Putamen (tissue), 1 donor: ENCODE data around the gene CEP57.
"Not testable (repeated sequence)": the region's sequence is repeated elsewhere in the genome, so short reads cannot be mapped to it uniquely, and the experiment has no call there.

ENCODE experiments used
- DNase-seq: peaks from one replicate; pipeline ENCODE4 v3.0.0-alpha.2; 2016; ENCODE audit warnings: low spot score

CEP57 gene

DNA sequence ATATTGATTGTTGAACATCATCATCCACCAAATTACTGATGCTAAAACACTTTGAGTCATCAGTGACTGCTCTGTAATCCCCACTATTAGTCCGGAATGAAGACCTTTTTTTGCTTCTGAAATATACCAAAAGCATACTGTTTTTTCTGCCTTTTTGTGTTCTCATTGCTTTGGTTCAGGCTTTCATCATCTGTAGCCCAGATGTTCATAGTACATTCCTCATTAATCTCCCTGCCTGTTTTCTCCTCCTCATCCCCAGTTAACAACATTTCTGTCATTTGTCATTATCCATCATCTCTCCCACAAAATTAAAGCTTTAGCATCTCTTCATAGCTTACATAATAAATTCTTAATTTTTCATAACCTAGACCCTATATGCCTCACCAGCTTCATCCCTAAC is 9.2 kb downstream of the CEP57 start:
- DNase-seq: no peak

DNA sequence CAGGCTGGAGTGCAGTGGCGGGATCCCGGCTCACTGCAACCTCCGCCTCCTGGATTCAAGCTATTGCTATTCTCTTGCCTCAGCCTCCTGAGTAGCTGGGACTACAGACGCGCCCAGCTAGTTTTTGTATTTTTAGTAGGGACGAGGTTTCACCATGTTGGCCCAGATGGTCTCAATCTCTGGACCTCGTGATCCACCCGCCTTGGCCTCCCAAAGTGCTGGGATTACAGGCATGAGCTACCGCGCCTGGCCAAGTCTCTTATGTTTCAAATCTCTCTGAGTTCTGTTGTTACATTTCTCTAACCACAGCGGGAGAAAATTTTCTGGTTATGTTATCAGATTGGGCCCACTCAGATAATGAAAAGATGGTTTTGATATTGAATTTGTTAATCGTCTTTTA is 10.1 kb downstream of the CEP57 start:
- DNase-seq: no peak

DNA sequence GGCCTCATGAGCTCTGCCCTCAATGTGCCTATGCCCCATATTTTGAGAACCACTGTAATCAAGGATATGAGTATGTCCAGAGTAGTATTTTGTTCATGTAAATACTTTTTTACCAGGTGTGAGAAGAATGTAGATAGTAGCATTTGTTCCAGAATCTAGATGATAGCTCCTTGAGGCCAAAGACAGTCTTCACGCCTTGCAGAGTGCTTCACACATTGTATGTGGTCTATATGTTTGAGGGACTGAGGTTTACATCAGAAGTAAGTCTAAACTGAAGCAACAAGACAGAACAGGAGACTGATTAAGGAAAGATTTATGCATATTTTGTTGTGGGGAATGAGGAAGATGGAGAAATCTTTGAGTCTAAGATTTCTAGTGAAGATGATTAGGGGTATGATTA is 12.5 kb downstream of the CEP57 start:
- no peak for DNase-seq

DNA sequence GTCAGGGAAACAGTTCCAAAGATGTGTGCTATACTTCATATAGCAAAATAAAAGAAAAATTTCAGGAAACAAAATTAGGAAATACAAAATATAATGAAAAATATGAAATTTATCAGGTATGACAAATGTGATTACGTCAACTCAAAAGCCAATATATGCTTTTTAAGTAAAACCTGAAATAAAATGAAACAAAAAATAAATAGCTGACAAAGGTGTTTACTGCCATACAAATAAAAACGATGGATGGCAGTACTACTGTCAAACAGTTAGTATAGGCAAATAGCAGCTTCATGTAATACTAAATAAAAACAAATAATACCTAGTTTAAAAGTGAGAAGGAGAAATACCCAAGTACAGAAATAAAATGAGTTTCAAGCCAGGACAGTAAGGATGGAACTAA is 13.7 kb downstream of the CEP57 start:
- no peak for DNase-seq

DNA sequence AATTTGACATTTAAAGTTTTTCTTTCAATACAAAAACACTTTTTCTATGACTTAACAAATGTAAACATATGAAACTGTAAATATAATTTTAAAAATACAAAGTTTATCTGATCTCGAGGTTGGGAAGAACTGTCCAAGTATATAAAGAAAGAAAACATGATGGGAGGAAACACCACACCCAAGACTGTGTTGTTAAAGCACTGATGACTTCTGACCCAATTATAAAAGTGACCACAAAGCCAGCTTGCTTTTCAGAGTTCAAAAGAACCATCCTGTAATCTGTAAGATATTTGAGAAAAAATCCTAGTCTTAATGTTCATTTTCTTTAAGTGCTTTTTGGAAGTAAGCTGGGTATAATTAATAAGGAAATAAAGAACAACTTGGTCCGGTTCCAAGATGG is 15.6 kb downstream of the CEP57 start:
- no peak for DNase-seq

DNA sequence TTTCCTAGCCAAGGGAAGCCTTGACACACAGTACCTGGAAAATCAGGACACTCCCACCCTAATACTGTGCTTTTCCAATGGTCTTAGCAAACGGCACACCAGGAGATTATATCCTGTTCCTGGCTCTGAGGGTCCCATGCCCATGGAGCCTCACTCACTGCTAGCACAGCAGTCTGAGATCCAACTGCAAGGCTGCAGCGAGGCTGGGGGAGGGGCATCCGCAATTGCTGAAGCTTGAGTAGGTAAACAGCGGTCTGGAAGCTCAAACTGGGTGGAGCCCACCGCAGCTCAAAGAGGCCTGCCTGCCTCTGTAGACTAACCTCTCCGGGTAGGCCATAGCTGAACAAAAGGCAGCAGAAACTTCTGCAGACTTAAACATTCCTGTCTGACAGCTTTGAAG is 16.2 kb downstream of the CEP57 start:
- not testable (repeated sequence) for DNase-seq

DNA sequence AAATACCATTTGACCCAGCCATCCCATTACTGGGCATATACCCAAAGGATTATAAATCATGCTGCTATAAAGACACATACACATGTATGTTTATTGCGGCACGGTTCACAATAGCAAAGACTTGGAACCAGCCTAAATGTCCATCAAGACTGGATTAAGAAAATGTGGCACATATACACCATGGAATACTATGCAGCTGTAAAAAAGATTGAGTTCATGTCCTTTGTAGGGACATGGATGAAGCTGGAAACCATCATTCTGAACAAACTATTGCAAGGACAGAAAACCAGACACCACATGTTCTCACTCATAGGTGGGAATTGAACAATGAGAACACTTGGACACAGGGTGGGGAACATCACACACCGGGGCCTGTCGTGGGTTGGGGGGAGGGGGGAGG is 20.8 kb downstream of the CEP57 start:
- not testable (repeated sequence) for DNase-seq

DNA sequence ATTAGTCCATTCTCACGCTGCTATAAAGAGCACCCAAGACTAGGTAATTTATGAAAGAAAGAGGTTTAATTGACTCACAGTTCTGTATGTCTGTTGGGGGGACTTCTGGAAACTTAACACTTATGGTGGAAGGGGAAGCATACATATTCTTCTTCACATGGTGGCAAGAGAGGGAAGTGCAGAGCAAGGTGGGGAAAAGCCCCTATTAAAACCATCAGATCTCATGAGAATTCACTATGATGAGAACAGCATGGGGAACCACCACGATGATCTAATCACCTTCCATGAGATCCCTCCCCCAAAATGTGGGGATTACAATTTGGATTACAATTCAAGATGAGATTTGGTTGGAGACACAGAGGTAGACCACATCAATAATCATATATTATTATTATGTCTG is 25.7 kb downstream of the CEP57 start:
- no peak for DNase-seq

DNA sequence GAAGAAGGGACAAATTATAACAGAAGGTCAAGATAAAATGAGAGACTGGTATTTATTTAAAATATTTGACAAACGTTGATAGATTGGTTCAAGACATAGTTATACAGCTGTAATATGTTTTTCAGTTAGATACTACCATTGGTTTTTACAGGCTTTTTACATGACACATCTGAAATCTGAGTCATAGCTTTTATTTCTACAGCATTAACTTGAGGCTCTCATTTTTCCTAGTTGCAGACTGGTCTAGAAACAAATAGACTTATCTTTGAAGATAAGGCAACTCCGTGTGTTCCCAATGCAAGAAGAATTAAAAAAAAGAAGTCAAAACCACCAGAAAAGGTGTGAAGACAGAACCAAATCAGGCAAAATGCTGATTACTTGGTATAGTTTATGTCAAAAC is 31.3 kb downstream of the CEP57 start:
- DNase-seq: no peak

DNA sequence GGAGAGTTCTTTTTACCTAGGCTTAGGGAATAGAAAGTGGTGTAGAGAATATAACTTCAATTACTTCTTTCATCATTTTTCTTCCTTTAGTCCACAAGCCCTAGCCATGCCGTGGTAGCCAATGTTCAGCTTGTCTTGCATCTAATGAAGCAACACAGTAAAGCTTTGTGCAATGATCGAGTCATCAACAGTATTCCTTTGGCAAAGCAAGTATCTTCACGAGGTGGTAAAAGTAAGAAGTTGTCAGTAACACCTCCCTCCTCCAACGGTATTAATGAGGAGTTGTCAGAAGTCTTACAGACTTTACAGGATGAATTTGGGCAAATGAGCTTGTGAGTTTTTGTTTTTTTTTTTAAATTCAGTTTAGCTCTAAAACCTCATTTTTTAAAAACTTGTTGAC is 37.4 kb downstream of the CEP57 start:
- DNase-seq: no peak

DNA sequence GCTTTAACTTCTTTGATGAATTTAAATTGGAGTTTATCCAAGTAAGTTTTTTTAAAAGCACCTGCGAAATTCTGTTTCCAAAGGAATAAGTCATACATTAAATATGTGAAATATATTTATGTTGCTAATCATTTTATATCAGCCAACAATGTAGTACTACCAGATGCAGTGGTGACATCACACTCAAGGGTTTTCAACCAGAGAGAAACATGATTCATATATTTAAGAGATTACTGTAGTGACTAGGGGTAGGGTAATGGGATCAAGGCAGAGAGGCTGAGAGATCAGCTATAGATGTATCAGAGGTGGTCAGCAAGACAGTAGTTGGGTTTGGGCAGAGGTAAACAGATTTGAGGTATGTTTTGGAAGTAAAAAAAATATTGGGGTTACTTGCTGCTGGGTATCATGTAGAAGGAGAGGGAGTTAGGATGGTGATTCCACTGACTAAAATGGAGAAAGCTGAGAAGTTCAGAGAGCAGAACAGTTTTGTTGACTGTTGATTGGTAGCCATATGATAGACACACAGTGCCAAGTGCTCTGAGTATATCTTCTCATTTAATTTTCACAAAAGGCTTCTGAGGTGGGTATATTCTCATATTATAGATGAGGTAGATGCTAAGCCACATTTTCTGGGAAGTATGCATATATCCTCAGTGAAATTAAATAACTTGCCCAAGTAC is 39.4 kb downstream of the CEP57 start:
- DNase-seq: no peak

DNA sequence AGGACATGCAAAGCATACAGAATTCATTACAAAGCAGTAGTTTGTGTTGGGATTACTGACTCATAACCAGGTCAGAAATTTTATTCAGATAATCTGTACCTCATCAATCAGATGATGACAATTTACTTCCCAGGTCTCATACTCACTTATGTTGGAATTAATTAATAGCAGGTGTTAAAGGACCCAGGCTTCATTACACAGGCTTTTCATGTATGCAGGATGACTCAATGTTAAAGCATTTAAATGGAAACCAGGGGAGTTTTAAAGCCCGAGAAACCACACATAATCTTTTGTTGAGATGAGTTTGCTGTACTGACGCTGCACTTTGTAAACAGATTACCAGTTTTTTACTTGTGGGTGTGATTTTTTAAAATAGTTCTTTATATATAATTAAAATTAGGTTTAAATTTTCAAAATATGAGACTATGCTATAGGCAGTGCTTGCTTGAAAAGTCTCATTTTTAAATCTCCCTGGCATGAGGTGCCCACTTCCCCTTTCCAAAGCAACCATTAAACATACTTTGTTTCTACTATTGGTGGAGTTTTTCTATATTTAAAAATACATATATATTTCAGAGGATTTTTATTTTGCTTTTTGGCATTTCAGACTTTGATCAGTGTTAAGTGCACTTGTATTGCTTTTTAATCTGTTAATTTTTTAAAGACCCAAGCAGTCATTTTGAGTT is 41.0 kb downstream of the CEP57 start:
- DNase-seq: no peak

DNA sequence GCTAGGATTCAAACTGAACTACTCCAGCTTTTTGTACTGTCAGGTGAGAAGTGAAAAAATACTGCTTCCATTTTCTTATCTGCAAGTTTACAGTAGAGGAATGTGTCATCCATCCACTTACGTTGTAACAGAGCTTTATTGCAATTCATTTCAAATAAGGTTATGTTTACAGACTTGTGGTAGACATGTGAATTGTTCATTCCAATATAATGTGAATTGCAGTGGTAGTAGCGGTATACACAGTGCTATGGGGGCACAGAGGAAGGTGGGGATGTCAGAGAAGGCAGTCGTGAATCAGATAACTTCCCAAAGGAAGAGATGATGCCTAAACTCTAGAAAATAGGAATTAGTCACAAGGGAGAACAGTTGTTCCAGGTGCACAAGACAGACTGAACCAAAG is 42.5 kb downstream of the CEP57 start:
- DNase-seq: no peak

DNA sequence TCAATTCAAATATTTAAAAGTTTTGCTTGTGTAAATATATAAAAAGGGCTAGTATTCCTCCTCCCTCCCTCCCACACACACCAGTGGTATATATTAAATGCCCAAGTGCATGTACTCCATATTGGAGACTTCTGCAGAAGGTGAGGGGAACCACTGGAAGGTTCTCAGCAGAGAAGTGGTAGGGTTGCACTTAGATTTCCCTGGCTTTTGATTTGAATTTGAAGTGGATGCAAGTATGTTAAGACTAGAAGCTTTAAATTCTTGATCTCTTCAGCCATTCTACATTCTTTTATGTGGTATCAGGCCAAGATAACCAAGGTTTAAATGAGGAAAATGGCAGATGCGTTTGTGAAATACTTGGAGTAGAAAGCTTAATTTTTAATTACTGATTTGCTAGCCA is 43.1 kb downstream of the CEP57 start:
- no peak for DNase-seq

DNA sequence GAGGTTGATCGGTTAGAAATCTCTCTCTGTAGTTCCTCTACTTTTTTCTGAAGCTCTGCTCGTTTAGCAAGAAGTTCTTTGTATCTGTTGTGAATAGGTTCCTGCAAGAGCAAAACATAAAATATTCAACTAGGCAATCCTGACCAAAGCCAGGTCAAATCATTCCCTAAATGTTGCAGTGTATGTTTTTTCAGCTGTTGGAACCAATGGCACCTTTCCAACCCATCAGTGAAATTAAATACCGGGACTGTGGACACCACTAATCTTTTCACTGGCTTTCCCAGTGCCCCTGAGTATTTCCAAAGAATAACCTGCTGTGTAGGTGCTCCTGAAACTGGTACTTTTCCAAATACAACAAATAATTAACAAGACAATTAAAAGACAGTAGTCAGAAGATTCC is 45.1 kb downstream of the CEP57 start:
- no peak for DNase-seq

DNA sequence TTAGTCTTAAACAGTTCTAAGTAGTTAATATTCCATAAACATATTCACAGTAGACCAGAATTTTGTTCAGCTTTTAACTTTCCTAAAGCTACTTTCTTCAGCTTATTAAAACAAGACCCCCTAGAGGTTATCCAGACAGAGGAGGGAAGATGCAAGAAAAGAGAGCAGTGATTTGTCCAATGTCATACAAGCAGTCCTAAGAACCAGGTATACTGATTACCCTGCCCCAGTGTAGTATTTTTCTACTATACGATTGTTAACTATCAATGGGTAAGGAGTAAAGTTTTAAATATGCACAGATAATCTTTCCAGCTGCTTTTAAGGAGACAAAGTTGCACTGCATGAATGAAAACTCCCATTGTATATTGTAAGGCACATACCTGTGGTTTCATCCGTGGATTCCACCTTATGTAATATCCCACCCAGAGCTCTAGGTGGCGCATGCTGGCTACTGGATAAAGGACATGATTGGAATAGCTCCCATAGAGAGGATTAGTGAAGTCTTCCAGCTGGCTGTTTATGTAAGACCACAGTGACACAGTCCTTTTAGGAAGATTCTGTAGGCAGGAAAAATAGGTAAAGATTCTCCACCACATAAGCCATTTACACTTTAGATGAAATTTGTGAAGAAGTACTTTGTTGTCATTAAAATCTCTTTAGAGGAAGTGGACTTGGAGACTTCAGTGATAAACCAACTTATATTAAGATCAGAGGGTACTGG is 45.6 kb downstream of the CEP57 start:
- DNase-seq: peak; percentile 68

DNA sequence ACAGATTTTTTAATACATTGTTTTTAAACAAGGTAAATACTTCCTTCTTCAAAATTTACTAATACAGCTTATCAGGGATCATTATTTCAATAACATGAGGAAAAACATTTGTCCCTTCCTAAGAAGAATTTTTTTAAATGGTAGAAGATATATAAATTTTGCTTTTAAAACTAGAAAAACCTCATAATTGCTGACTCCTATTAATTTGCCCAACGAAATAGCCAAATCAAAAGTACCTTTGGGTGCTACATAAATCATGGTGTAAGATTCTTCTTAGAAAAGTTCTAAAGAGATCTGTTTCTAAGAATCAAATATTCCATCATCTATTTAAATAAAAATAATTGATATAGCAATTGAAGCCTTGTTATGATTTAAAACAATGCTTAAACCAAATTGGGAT is 54.9 kb downstream of the CEP57 start:
- no peak for DNase-seq

DNA sequence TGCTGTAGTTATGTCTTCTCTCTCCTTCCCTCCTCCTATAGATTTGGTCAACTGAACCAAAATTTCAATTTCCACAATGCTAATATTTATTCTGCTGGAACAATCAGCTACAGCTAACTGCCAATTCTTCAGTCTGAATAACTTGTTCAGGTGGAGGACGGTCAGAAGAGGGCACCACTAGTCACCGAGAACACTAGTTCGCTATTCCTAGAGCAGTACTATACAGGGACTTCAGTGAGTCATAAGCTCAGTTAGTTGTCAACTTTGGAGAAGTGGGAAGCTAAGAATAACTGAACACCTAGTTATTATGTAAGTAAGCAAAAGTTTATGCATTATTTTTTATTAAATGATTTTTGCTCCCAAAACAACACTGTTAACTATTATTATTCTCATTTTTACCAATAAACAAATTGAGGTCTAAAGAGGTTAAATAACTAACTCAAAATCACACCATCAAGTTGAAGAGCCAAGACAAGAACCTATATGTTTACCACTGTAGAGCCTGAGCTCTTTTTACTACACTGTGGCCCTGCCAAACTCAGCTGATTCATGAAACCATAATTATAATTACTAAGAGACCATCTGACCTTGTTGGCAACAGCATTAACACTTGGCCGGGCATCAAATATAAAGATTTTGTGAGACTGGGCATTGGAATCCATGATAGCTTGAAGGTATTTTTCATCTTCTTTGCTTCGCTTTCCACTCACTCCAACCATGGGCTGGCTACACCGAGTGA is 59.0 kb downstream of the CEP57 start:
- peak; percentile 49 for DNase-seq

DNA sequence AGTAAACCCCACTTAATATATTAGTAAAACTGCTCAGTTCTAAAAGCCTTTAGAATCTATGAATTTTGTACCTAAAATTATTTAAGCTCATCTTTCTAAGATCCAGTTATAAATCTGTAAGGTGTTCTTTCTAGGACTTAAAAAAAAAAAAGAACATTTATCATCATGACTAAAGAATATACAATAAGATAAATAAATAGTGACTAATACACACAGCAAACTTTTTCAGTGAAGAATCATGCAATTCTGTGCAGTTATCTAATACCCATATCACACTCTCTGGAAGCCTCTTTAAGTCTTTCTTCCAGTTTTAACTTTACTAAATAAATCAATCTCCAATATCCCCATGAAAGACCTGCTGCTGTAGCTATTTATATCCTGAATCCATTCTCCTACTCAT is 59.8 kb downstream of the CEP57 start:
- DNase-seq: no peak

DNA sequence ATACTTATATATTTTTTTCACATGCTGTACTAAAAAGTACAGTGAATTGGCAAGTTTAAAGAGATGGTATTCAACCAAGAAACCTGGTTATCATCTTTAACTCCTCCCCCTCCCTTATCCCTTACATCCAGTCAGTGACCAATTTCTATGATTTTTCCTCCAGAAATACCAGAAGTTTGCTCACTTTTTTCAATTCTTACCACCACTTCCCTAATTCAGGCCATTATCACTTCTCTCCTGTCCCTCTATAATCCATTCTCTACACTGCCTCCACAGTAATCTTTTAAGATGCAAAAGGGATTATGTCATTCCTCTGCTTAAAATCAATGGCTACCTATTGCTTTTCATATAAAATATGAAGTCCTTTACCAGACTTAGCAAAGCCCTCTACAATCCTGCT is 62.8 kb downstream of the CEP57 start:
- DNase-seq: no peak

DNA sequence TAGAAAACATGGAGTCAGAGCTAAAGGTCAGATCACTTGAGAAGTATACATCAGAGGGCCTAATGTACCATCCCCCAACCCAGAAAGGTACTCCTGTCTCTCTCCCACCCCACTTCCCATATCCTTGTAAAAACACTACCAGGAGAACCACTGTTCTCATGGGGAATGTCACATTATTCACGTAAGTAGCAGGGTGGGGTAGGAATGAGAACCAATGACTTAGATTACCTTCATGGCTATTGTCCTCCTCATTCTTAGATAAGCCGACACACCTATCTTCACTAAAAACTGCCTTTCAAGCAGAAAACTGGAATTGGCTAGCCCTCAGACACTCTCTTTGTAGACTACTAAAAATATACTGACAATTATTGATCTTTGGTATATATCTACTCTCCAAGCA is 63.6 kb downstream of the CEP57 start:
- no peak for DNase-seq

DNA sequence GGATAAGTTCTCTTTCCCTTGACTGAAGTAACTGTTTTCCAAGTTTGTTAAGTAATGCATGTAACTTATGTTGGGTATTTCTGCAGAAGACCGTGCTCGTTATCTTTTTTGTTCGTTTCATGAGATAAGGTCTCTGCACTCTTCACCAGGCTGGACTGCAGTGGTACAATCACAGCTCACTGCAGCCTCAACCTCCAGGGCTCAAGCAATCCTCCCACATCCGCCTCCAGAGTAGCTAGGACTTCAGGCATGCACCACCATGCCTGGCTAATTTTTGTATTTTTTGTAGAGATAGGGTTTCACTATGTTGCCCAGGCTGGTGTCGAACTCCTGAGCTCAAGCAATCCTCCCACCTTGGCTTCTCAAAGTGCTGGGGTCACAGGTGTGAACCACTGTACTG is 64.1 kb downstream of the CEP57 start:
- not testable (repeated sequence) for DNase-seq

DNA sequence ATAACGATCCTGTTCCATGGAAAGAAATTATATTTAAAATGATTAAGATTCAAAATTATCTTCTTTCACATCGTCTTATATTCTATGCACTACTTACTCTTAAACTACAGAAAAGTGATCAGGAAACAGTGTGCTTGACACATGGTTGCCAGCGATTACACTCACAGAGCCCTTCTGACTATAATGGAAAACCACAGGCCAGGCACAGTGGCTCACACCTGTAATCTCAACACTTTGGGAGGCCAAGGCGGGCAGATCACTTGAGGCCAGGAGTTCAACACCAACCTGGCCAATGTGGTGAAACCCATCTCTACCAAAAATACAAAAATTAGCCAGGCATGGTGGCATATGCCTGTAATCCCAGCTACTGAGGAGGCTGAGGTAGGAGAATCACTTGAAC is 69.7 kb downstream of the CEP57 start:
- DNase-seq: not testable (repeated sequence)
